ENCODE measurements around the gene USP37. TPM values are rescaled to one million over a fixed set of nuclear protein-coding genes. Genes with fewer than 3 reads are reported as not detected.

Gene USP37
- total RNA-seq, 1 experiment from 2014 or later = 11.6 TPM

DNA sequence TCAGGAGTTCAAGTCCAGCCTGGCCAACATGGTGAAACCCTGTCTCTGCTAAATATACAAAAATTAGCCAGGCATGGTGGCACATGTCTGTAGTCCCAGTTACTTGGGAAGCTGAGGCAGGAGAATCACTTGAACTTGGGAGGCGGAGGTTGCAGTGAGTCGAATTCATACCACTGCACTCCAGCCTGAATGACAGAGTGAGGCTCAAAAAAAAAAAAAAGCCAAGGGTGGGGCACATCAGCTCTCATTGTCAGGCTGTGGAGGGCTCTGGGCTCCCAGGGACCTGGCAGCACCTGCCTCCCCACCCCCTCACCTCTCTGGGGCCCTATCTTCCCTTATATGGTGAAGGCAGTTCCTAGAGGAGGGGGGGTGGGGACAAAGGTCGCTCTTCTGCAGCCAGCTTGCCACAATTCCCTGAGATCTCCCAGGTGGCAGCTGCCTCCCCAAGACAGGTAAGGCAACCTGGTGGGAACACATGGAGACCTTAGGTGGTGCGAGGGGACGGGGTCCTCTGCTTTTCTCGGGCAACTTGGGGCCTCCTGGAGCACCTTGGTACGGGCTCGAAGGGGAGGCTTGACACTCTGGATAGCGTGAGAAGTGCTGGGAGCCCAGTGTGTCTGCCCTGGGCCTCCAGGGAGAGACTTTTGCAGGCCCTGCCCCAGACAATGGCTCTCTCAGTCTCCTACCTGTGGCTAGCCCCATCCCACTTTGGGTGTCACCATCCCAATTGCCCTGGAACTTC, 149.3 kb downstream of the USP37 start, which contains the start of gene VIL1:
VIL1 (plus strand) TSS at position 407 of the 742 bp plus-strand sequence. CDS start 4,656 bp downstream, outside the sequence.
- H3K79me2 ChIP-seq (ENCODE audit: low read length) = no peaks in the 10 kb centered on the region
- POLR2A ChIA-PET (ENCODE audit: unreplicated experiment) = no interaction called here
- no peak within 1 kb of the TSS for H2AFZ ChIP-seq (ENCODE audit: low read length)
- CTCF ChIA-PET = no interaction called here
- H3K4me3 ChIP-seq (ENCODE audit: low read length) = no peak within 1 kb of the TSS
- H3K9me3 ChIP-seq (ENCODE audit: low read length) = no peaks in the 10 kb centered on the region
- TF ChIP-seq, protein P1, sequence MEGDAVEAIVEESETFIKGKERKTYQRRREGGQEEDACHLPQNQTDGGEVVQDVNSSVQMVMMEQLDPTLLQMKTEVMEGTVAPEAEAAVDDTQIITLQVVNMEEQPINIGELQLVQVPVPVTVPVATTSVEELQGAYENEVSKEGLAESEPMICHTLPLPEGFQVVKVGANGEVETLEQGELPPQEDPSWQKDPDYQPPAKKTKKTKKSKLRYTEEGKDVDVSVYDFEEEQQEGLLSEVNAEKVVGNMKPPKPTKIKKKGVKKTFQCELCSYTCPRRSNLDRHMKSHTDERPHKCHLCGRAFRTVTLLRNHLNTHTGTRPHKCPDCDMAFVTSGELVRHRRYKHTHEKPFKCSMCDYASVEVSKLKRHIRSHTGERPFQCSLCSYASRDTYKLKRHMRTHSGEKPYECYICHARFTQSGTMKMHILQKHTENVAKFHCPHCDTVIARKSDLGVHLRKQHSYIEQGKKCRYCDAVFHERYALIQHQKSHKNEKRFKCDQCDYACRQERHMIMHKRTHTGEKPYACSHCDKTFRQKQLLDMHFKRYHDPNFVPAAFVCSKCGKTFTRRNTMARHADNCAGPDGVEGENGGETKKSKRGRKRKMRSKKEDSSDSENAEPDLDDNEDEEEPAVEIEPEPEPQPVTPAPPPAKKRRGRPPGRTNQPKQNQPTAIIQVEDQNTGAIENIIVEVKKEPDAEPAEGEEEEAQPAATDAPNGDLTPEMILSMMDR (conservative IDR thresholded peaks at IDR 0.05; ENCODE audit: low read depth, low read length) = no peak
- TF ChIP-seq EZH2 (IDR thresholded peaks at IDR 0.05; ENCODE audit: low read length, unreplicated experiment) = no peak
- no peak for TF ChIP-seq EZH2phosphoT487 (IDR thresholded peaks at IDR 0.05; ENCODE audit: borderline replicate concordance, low read length)
- no peaks in the 10 kb centered on the region for H4K20me1 ChIP-seq (ENCODE audit: low read length)
- H3K4me2 ChIP-seq (ENCODE audit: low read length) = no peak within 1 kb of the TSS
- H3F3A ChIP-seq (ENCODE audit: low read length, unreplicated experiment) = no peaks in the 10 kb centered on the region
- ATAC-seq (no peak), DNase-seq (no peak)
- H3K36me3 ChIP-seq (ENCODE audit: low read depth, low read length) = no peaks in the 10 kb centered on the region
- H3K9ac ChIP-seq (ENCODE audit: low read length) = no peak within 1 kb of the TSS
- H3K27ac ChIP-seq (ENCODE audit: low read length) = no peak within 1 kb of the TSS
- no peaks in the 10 kb centered on the region for H3K4me1 ChIP-seq (ENCODE audit: insufficient read depth, low read length)
- intact Hi-C loops (cut with micrococcal nuclease) = no loop called here
- H3K9me2 ChIP-seq (replicated peaks; ENCODE audit: low read length) = no peaks in the 10 kb centered on the region
- H3K27me3 ChIP-seq (ENCODE audit: low read length) = no peaks in the 10 kb centered on the region
- no TSS peak for BruUV-seq (replicated peaks)

DNA sequence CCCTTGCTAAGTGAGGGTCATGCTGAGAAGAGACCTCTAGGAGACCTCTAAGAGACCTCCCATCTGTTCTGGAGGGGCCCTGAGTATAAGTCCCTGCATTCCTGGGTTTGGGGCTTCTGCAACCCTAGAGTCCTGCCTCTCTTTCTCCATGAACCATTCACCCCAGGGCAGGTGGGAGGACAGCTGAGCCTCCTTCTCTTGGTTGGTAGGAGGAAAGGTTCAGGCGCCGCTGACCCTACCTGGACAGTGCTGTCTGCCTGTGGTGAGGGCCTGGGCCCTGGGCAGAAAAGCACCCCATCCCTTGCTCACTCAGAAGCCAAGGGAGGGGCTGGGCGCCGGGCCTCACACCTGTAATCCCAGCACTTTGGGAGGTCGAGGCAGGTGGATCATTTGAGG, 149.8 kb downstream of the USP37 start:
- H3K9ac ChIP-seq (ENCODE audit: low read length) = no peak overlapping the region
- H3K4me3 ChIP-seq (ENCODE audit: low read length) = no peak overlapping the region
- H3K9me3 ChIP-seq (ENCODE audit: low read length) = no peaks in the 10 kb centered on the region
- no peak overlapping the region for H3K4me2 ChIP-seq (ENCODE audit: low read length)
- no peak overlapping the region for H2AFZ ChIP-seq (ENCODE audit: low read length)
- no peaks in the 10 kb centered on the region for H3K79me2 ChIP-seq (ENCODE audit: low read length)
- no peaks in the 10 kb centered on the region for H3F3A ChIP-seq (ENCODE audit: low read length, unreplicated experiment)
- ATAC-seq (no peak), DNase-seq (no peak)
- no peaks in the 10 kb centered on the region for H3K9me2 ChIP-seq (replicated peaks; ENCODE audit: low read length)
- BruUV-seq (replicated peaks) = no TSS peak
- no peaks in the 10 kb centered on the region for H4K20me1 ChIP-seq (ENCODE audit: low read length)
- ChIA-PET CTCF (no interaction called here), POLR2A (ENCODE audit: unreplicated experiment) (no interaction called here)
- H3K4me1 ChIP-seq (ENCODE audit: insufficient read depth, low read length) = no peaks in the 10 kb centered on the region
- H3K36me3 ChIP-seq (ENCODE audit: low read depth, low read length) = no peaks in the 10 kb centered on the region
- no peak overlapping the region for H3K27ac ChIP-seq (ENCODE audit: low read length)
- intact Hi-C loops (cut with micrococcal nuclease) = no loop called here
- TF ChIP-seq EZH2phosphoT487 (IDR thresholded peaks at IDR 0.05; ENCODE audit: borderline replicate concordance, low read length) (no peak), EZH2 (IDR thresholded peaks at IDR 0.05; ENCODE audit: low read length, unreplicated experiment) (no peak)
- TF ChIP-seq, protein P1 (conservative IDR thresholded peaks at IDR 0.05; ENCODE audit: low read depth, low read length) = no peak
- H3K27me3 ChIP-seq (ENCODE audit: low read length) = no peaks in the 10 kb centered on the region

DNA sequence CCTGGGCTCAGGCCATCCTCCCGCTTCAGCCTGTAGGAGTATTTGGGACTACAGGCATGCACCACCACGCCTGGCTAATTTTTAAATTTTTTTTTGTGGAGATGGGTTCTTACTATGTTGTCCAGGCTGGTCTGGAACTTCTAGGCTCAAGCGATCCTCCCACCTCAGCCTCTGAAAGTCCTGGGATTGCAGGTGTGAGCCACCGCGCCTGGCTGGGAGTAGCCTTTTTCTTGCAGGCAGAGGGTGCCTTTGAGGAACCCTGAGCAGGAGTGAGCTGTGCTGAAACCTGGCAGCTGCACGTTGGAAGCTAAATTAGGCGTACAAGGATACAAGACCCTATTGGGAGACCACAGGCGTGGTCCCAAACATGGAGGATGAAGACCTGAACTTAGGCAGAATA, 160.4 kb downstream of the USP37 start:
- Histone ChIP-seq H3K9me2 (replicated peaks; ENCODE audit: low read length) (no peaks in the 10 kb centered on the region), H3K9ac (ENCODE audit: low read length) (no peak overlapping the region), H3K36me3 (ENCODE audit: low read depth, low read length) (peaks cover 4% of the 10 kb centered on the region; the same call in 1 of the 2 replicates), H3K4me3 (ENCODE audit: low read length) (no peak overlapping the region), H3F3A (ENCODE audit: low read length, unreplicated experiment) (no peaks in the 10 kb centered on the region), H3K79me2 (ENCODE audit: low read length) (no peaks in the 10 kb centered on the region), H3K4me1 (ENCODE audit: insufficient read depth, low read length) (peaks cover 17% of the 10 kb centered on the region), H3K4me2 (ENCODE audit: low read length) (no peak overlapping the region), H3K9me3 (ENCODE audit: low read length) (no peaks in the 10 kb centered on the region), H3K27ac (ENCODE audit: low read length) (no peak overlapping the region), H4K20me1 (ENCODE audit: low read length) (no peaks in the 10 kb centered on the region), H2AFZ (ENCODE audit: low read length) (no peak overlapping the region), H3K27me3 (ENCODE audit: low read length) (no peaks in the 10 kb centered on the region)
- TF ChIP-seq EZH2phosphoT487 (IDR thresholded peaks at IDR 0.05; ENCODE audit: borderline replicate concordance, low read length) (no peak), EZH2 (IDR thresholded peaks at IDR 0.05; ENCODE audit: low read length, unreplicated experiment) (no peak)
- TF ChIP-seq, protein P1 (conservative IDR thresholded peaks at IDR 0.05; ENCODE audit: low read depth, low read length) = no peak
- CTCF ChIA-PET = no interaction called here
- no TSS peak for BruUV-seq (replicated peaks)
- POLR2A ChIA-PET (ENCODE audit: unreplicated experiment) = interaction anchor here (0.6 kb wide), 1 partner anchor 109 kb away, joined by 3 read pairs; no protein-coding TSS in a partner anchor
- DNase-seq (no peak), ATAC-seq (no peak)
- intact Hi-C loops (cut with micrococcal nuclease) = loop anchor here (2.0 kb wide), 1 partner anchor 37 kb away; no protein-coding TSS in a partner anchor
